BLaER1 (cell line): ENCODE measurements around the gene MUSTN1.
A peak's percentile ranks its signal among the peaks of the same experiment; 100 is the strongest.

Experiments used
- H3K27ac ChIP-seq: shearing (Covaris generic); formaldehyde crosslinking; 2 replicates; pipeline ENCODE4 v1.8.1; 2022
- H3K27me3 ChIP-seq: shearing (Covaris generic); formaldehyde crosslinking; 2 replicates; pipeline ENCODE4 v1.8.1; 2022
- H3K36me3 ChIP-seq: shearing (Covaris generic); formaldehyde crosslinking; 2 replicates; pipeline ENCODE4 v1.8.1; 2022
- H3K4me1 ChIP-seq: shearing (Covaris generic); formaldehyde crosslinking; 2 replicates; pipeline ENCODE4 v1.8.1; 2022
- H3K4me2 ChIP-seq: shearing (Covaris generic); formaldehyde crosslinking; 2 replicates; pipeline ENCODE4 v1.8.1; 2022
- H3K4me3 ChIP-seq: shearing (Covaris generic); formaldehyde crosslinking; 2 replicates; pipeline ENCODE4 v1.8.1; 2022
- H3K9ac ChIP-seq: shearing (Covaris generic); formaldehyde crosslinking; 2 replicates; pipeline ENCODE4 v1.8.1; 2022
- H3K9me3 ChIP-seq: shearing (Covaris generic); formaldehyde crosslinking; 2 replicates; pipeline ENCODE4 v1.8.1; 2022
- H4K20me1 ChIP-seq: shearing (Covaris generic); formaldehyde crosslinking; 2 replicates; pipeline ENCODE4 v1.8.1; 2022
- Cebpa-rat ChIP-seq: shearing (Covaris generic); IDR thresholded peaks from 2 replicates; pipeline ENCODE4 v1.8.1; 2022

The MUSTN1 gene

GRCh38 chr3:52790741-52791140, 44.1 kb downstream of the MUSTN1 start:
- TF ChIP-seq Cebpa-rat: no peak
- H3K9ac ChIP-seq: peak overlapping the region; percentile 79
- H3K9me3 ChIP-seq: no peaks in the 10 kb centered on the region
- no peaks in the 10 kb centered on the region for H3K27me3 ChIP-seq
- H4K20me1 ChIP-seq: no peaks in the 10 kb centered on the region
- peak overlapping the region; percentile 90 for H3K4me2 ChIP-seq
- H3K27ac ChIP-seq: peak overlapping the region; percentile 93
- H3K4me1 ChIP-seq: peaks cover 74% of the 10 kb centered on the region
- H3K4me3 ChIP-seq: 0 out of 2 replicates have a peak overlapping the region, but pooled peaks have one; percentile 4
- no peaks in the 10 kb centered on the region for H3K36me3 ChIP-seq

- Histone ChIP-seq H3K36me3 (no peaks in the 10 kb centered on the region), H3K27me3 (no peaks in the 10 kb centered on the region), H3K27ac (peak overlapping the region; percentile 93), H3K4me3 (no peak overlapping the region), H3K9ac (peak overlapping the region; percentile 79), H4K20me1 (no peaks in the 10 kb centered on the region), H3K4me1 (peaks cover 70% of the 10 kb centered on the region), H3K4me2 (peak overlapping the region; percentile 90), H3K9me3 (no peaks in the 10 kb centered on the region)
- no peak for TF ChIP-seq Cebpa-rat
Measured at GRCh38 chr3:52790337-52790736, 44.5 kb downstream of the MUSTN1 start.

GRCh38 chr3:52789746-52790040, 45.1 kb downstream of the MUSTN1 start:
- H3K9me3 ChIP-seq: no peaks in the 10 kb centered on the region
- H3K27me3 ChIP-seq: no peaks in the 10 kb centered on the region
- H3K4me1 ChIP-seq: peaks cover 64% of the 10 kb centered on the region
- H3K27ac ChIP-seq: peak overlapping the region; percentile 93
- H3K4me3 ChIP-seq: no peak overlapping the region
- no peak for TF ChIP-seq Cebpa-rat
- peak overlapping the region; percentile 26; the same call in 1 of the 2 replicates for H3K9ac ChIP-seq
- no peaks in the 10 kb centered on the region for H3K36me3 ChIP-seq
- H4K20me1 ChIP-seq: no peaks in the 10 kb centered on the region
- peak overlapping the region; percentile 90 for H3K4me2 ChIP-seq

GRCh38 chr3:52788890-52789745, 45.7 kb downstream of the MUSTN1 start:
- no peaks in the 10 kb centered on the region for H3K27me3 ChIP-seq
- peak overlapping the region; percentile 90 for H3K4me2 ChIP-seq
- no peak for TF ChIP-seq Cebpa-rat
- H3K4me1 ChIP-seq: peaks cover 58% of the 10 kb centered on the region
- H3K36me3 ChIP-seq: no peaks in the 10 kb centered on the region
- H4K20me1 ChIP-seq: no peaks in the 10 kb centered on the region
- no peak overlapping the region for H3K4me3 ChIP-seq
- no peaks in the 10 kb centered on the region for H3K9me3 ChIP-seq
- H3K27ac ChIP-seq: peak overlapping the region; percentile 93
- H3K9ac ChIP-seq: peak overlapping the region; percentile 26; the same call in 1 of the 2 replicates

- Histone ChIP-seq H3K27ac (peak overlapping the region; percentile 93; the same call in 1 of the 2 replicates), H3K36me3 (no peaks in the 10 kb centered on the region), H3K4me1 (peaks cover 47% of the 10 kb centered on the region), H3K4me3 (no peak overlapping the region), H4K20me1 (no peaks in the 10 kb centered on the region), H3K4me2 (no peak overlapping the region; the same call in 1 of the 2 replicates), H3K9me3 (no peaks in the 10 kb centered on the region), H3K9ac (peak overlapping the region; percentile 11; the same call in 1 of the 2 replicates), H3K27me3 (no peaks in the 10 kb centered on the region)
- TF ChIP-seq Cebpa-rat: no peak
Measured at GRCh38 chr3:52787672-52788625, 46.9 kb downstream of the MUSTN1 start.

- Histone ChIP-seq H3K4me1 (peaks cover 39% of the 10 kb centered on the region), H3K27me3 (no peaks in the 10 kb centered on the region), H3K36me3 (no peaks in the 10 kb centered on the region), H3K27ac (0 out of 2 replicates have a peak overlapping the region, but pooled peaks have one; percentile 93), H3K9ac (peak overlapping the region; percentile 11; the same call in 1 of the 2 replicates), H4K20me1 (no peaks in the 10 kb centered on the region), H3K9me3 (no peaks in the 10 kb centered on the region), H3K4me3 (no peak overlapping the region), H3K4me2 (no peak overlapping the region; the same call in 1 of the 2 replicates)
- TF ChIP-seq Cebpa-rat: no peak
Measured at GRCh38 chr3:52787246-52787645, 47.6 kb downstream of the MUSTN1 start.

- no peak overlapping the region for H3K4me3 ChIP-seq
- 0 out of 2 replicates have a peak overlapping the region, but pooled peaks have one; percentile 93 for H3K27ac ChIP-seq
- H3K27me3 ChIP-seq: no peaks in the 10 kb centered on the region
- H3K4me2 ChIP-seq: no peak overlapping the region
- peak overlapping the region; percentile 11; the same call in 1 of the 2 replicates for H3K9ac ChIP-seq
- TF ChIP-seq Cebpa-rat: no peak
- H3K9me3 ChIP-seq: no peaks in the 10 kb centered on the region
- no peaks in the 10 kb centered on the region for H4K20me1 ChIP-seq
- H3K4me1 ChIP-seq: peaks cover 38% of the 10 kb centered on the region
- no peaks in the 10 kb centered on the region for H3K36me3 ChIP-seq
Measured at GRCh38 chr3:52786330-52787215, 48.2 kb downstream of the MUSTN1 start.

GRCh38 chr3:52784931-52785590, 49.8 kb downstream of the MUSTN1 start:
- Histone ChIP-seq H3K9me3 (no peaks in the 10 kb centered on the region), H3K4me1 (peaks cover 29% of the 10 kb centered on the region), H3K4me2 (no peak overlapping the region), H3K9ac (no peak overlapping the region), H3K27ac (no peak overlapping the region), H3K27me3 (no peaks in the 10 kb centered on the region), H3K36me3 (no peaks in the 10 kb centered on the region), H4K20me1 (no peaks in the 10 kb centered on the region), H3K4me3 (no peak overlapping the region)
- no peak for TF ChIP-seq Cebpa-rat
